Mucosa of descending colon (tissue), 3 donors: ENCODE data around the gene SEC14L2. TPM values are rescaled to one million over a fixed set of nuclear protein-coding genes. Genes with fewer than 3 reads are reported as not detected.

ENCODE experiments used
- ATAC-seq: fragments of 200-7000 bp; cut with Tn5 transposase; one replicate; pipeline ENCODE4 v1.9.1; 2020; ENCODE audit warnings: mild to moderate bottlenecking, moderate library complexity
- DNase-seq, 3 donors: peaks; one replicate each; pipeline ENCODE4 v3.0.0-alpha.2; 2020
- H3K36me3 ChIP-seq: fragments of 200-600 bp; one replicate; pipeline ENCODE4 v1.8.0; 2021; ENCODE audit warnings: low read depth, mild to moderate bottlenecking
- H3K4me1 ChIP-seq: fragments of 200-600 bp; one replicate; pipeline ENCODE4 v1.8.0; 2021; ENCODE audit warnings: low read depth, mild to moderate bottlenecking
- H3K4me3 ChIP-seq: fragments of 200-600 bp; one replicate; pipeline ENCODE4 v1.8.0; 2021; ENCODE audit warnings: mild to moderate bottlenecking
- H3K9me3 ChIP-seq: fragments of 200-600 bp; one replicate; pipeline ENCODE4 v1.8.0; 2021; ENCODE audit warnings: mild to moderate bottlenecking
- intact Hi-C, 2 donors: fragments of 100-400 bp; cut with DNase I in 1 of 2; cut with micrococcal nuclease in 1 of 2; formaldehyde crosslinking; loops; one replicate each; pipeline versions ENCODE4 v1.11.0 to v1.11.1; 2022; cut with DNase I, micrococcal nuclease
- long read RNA-seq, 2 donors: library from polyadenylated mRNA; unstranded; transcript quantifications; one replicate each; pipeline ENCODE4 v2.0.0, GENCODE V29; 2019 to 2021
- total RNA-seq, 3 donors: library from RNA; stranded (reverse); fragmentation: NEBNext Ultra II Directional in 2 of 3; extraction: Animal tissue kit (Norgen Biotek cat#: 25700) in 2 of 3; gene quantifications; one replicate each; pipeline versions ENCODE4 v1.2.1 to v1.2.4, GENCODE V29; 2021 to 2023
- TF ChIP-seq, protein P1 (sequence below): fragments of 200-600 bp; IDR thresholded peaks from one replicate; pipeline ENCODE4 v1.8.0; 2022; ENCODE audit warnings: antibody characterized with exemption, mild to moderate bottlenecking
- donor health status: DM: no; HTN: no; CAD: no; lungs with moderate emphysema.
- donor health status: DM: no; HTN: no; CAD: no.
- donor health status: DM: no; HTN: yes; CAD: no.

SEC14L2 gene
- 1 to 10 TPM in 2 of 3 donors, under 1 TPM in 1; 0.67 to 4.0 (median 2.5) TPM for total RNA-seq
- long read RNA-seq, donor 1, full-length matches to known transcripts = 3 of 5 reads
- long read RNA-seq, donor 1, partial matches to known transcripts = 0 of 5 reads
- long read RNA-seq, donor 1, other reads (novel, unspliced or antisense) = 2 of 5 reads
- long read RNA-seq, donor 2, full-length matches to known transcripts = 2 of 2 reads
- long read RNA-seq, donor 2, partial matches to known transcripts = 0 of 2 reads
- long read RNA-seq, donor 2, other reads (novel, unspliced or antisense) = 0 of 2 reads

DNA sequence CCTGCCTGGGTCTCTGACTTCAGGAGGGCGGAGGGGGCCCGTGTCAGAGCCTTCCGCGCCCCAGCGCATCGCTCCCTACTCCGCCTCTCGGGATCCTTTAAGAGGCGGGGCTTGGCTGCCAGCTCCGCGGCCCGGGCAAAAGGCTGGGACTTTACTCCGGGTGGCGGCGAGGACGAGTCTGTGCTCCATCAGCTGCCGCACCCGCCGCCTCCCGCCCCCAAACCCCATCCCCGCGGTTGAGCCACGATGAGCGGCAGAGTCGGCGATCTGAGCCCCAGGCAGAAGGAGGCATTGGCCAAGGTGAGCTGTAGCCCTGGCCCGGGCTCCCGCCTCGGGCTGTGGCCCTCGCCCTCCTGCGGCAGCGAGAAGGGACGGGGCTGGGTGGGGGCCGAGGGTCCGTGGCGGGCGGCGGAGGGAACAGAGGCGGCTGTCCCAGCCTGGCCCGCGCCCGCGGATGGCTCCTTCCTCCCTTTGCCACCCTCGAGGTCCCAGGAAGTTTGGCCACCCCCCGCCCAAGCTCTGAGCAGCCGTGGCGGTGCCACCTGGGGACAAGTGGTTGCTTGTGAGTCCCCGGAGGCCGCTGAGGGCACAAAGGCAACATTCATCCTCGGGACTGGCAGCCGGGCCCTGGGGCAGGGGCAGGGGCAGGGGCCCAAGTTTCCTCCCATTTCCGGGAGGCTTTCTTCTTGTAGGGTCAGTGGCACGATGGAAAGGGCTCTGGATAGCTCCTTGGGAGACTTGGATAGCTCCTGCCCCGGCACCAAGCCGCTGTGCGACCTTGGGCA, at the start of gene SEC14L2:
Gene SEC14L2, plus strand, starts transcription at position 148 of the 785 bp plus-strand sequence. Its CDS starts 99 bp downstream, at position 247.
- H3K4me3 ChIP-seq = no peak within 1 kb of the TSS
- TF ChIP-seq, protein P1, sequence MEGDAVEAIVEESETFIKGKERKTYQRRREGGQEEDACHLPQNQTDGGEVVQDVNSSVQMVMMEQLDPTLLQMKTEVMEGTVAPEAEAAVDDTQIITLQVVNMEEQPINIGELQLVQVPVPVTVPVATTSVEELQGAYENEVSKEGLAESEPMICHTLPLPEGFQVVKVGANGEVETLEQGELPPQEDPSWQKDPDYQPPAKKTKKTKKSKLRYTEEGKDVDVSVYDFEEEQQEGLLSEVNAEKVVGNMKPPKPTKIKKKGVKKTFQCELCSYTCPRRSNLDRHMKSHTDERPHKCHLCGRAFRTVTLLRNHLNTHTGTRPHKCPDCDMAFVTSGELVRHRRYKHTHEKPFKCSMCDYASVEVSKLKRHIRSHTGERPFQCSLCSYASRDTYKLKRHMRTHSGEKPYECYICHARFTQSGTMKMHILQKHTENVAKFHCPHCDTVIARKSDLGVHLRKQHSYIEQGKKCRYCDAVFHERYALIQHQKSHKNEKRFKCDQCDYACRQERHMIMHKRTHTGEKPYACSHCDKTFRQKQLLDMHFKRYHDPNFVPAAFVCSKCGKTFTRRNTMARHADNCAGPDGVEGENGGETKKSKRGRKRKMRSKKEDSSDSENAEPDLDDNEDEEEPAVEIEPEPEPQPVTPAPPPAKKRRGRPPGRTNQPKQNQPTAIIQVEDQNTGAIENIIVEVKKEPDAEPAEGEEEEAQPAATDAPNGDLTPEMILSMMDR = no peak
- peak; percentile 88 for ATAC-seq
- intact Hi-C loops = no loop called here
- no peaks in the 10 kb centered on the region for H3K9me3 ChIP-seq
- DNase-seq = peak; percentile 73 to 83 (median 76)
- H3K36me3 ChIP-seq = no peaks in the 10 kb centered on the region
- peaks cover 13% of the 10 kb centered on the region for H3K4me1 ChIP-seq

DNA sequence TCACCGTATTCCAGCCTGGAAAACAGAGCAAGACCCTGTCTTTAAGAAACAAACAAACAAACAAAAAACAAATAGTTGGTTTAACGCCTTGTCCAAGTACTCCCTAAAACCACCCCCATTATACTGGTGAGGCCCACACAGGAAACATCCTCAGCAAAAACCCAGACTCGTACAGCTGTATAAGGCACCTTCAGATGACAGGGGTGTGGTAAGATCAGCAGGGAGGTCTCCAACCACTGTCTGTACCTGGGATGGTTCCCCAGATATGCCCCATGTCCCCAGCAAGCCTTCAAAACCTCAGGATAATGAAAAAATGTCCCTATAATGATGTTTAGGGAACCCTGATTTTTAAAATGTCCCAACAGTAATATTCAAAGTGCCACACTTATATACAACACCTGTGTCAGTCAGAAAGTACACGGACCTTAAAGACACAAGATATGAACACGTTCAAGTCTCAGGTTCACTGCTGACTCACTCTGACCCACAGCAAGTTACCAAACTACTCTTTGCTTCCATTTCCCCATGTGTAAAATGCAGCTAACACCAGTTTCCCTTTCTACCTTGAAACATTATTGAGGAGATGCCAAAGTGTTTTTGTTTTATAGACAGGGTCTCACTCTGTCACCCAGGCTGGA, 49.4 kb upstream of the SEC14L2 start:
- H3K4me1 ChIP-seq = no peaks in the 10 kb centered on the region
- H3K36me3 ChIP-seq = peaks cover 33% of the 10 kb centered on the region
- ATAC-seq (no peak), DNase-seq (no peak)
- TF ChIP-seq, protein P1 = no peak
- intact Hi-C loops = loop anchor here in 1 of 2 donors (10.0 kb wide), 1 partner anchor 63 kb away; the partner anchor contains the start of gene CASTOR1
- H3K9me3 ChIP-seq = no peaks in the 10 kb centered on the region
- H3K4me3 ChIP-seq = no peak overlapping the region

- H3K4me3 ChIP-seq = no peak overlapping the region
- TF ChIP-seq, protein P1 = no peak
- intact Hi-C loops = loop anchor here in 1 of 2 donors (10.0 kb wide), 1 partner anchor 64 kb away; the partner anchor contains the start of gene CASTOR1
- H3K9me3 ChIP-seq = no peaks in the 10 kb centered on the region
- ATAC-seq = no peak
- H3K36me3 ChIP-seq = peaks cover 22% of the 10 kb centered on the region
- DNase-seq = no peak
- H3K4me1 ChIP-seq = no peaks in the 10 kb centered on the region
Observed at GRCh38 chr22:30348404-30348803, 48.4 kb upstream of the SEC14L2 start.

DNA sequence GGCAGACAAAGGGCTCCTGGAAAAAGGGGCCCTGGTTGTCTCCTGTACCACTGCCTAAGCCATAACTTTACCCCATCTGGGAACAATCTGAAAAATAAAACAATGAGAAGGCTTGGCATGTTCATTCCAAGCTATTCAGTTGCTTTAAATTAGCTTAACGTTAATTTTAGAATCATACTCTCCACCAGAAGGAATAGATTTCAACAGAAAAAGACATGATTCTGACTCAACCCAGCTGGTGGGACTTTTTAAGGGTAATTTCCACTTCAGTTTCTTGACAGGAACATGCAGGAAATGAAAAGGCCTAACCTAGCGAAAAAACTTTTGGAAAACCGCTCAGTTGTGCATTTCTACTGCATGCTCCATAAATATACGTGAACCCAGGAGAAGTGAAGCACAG, 48.0 kb upstream of the SEC14L2 start:
- no peaks in the 10 kb centered on the region for H3K4me1 ChIP-seq
- H3K4me3 ChIP-seq = no peak overlapping the region
- ATAC-seq (no peak), DNase-seq (no peak)
- intact Hi-C loops = loop anchor here in 1 of 2 donors (10.0 kb wide), 1 partner anchor 64 kb away; the partner anchor contains the start of gene CASTOR1
- peaks cover 19% of the 10 kb centered on the region for H3K36me3 ChIP-seq
- H3K9me3 ChIP-seq = no peaks in the 10 kb centered on the region
- TF ChIP-seq, protein P1 = no peak

DNA sequence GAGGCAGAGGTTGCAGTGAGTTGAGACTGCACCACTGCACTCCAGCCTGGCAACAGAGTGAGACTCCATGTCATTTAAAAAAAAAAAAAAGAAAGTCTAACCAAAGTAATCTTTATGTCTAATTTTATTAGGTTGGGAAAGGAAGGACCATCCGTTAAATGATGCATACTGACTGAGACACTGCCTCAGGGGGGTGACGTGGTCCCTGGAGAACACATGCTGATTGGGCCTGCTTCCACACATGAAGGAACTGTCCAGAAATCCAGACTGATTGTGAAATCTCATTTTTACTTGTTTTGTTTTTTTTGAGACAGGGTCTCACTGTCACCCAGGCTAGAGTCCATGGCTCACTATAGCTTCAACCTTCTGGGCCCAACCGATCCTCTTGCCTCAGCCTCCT, 45.6 kb upstream of the SEC14L2 start:
- intact Hi-C loops = no loop called here
- Histone ChIP-seq H3K4me3 (no peak overlapping the region), H3K4me1 (peaks cover 20% of the 10 kb centered on the region), H3K9me3 (no peaks in the 10 kb centered on the region), H3K36me3 (no peaks in the 10 kb centered on the region)
- TF ChIP-seq, protein P1 = no peak
- ATAC-seq (no peak), DNase-seq (no peak)
